Liver (tissue), 9 donors: Measurements from ENCODE around the gene CFTR. TPM values are rescaled to one million over a fixed set of nuclear protein-coding genes. Genes with fewer than 3 reads are reported as not detected.

Experiments
- DNase-seq: peaks from one replicate; pipeline ENCODE4 v3.0.0-alpha.2; 2017; ENCODE audit warnings: low spot score
- H3K27ac ChIP-seq, 2 donors: one replicate each; pipeline ENCODE4 v1.7.0; 2013; ENCODE audit warnings: inconsistent platforms in 2 of 2, low read length in 2 of 2, control low read depth in 1 of 2, low read depth in 1 of 2, mild to moderate bottlenecking in 1 of 2
- H3K27me3 ChIP-seq, 4 donors: one replicate each; pipeline versions ENCODE4 v1.6.1 to v1.7.0; 2013; ENCODE audit warnings: low read length in 3 of 4, inconsistent platforms in 1 of 4, mild to moderate bottlenecking in 1 of 4, moderate library complexity in 1 of 4; ENCODE audit not compliant: control insufficient read depth in 4 of 4, insufficient read depth in 4 of 4
- H3K36me3 ChIP-seq, 4 donors: one replicate each; pipeline versions ENCODE4 v1.6.1 to v1.7.0; 2013; ENCODE audit warnings: low read length in 3 of 4, mild to moderate bottlenecking in 3 of 4, low read depth in 1 of 4, moderate library complexity in 1 of 4; ENCODE audit not compliant: control insufficient read depth in 4 of 4, insufficient read depth in 3 of 4
- H3K4me1 ChIP-seq, 4 donors: one replicate each; pipeline versions ENCODE4 v1.6.1 to v1.7.0; 2013; ENCODE audit warnings: low read length in 3 of 4, mild to moderate bottlenecking in 3 of 4, moderate library complexity in 1 of 4; ENCODE audit not compliant: control insufficient read depth in 4 of 4, insufficient read depth in 4 of 4
- H3K4me3 ChIP-seq, 3 donors: one replicate each; pipeline versions ENCODE4 v1.6.1 to v1.7.0; 2013; ENCODE audit warnings: low read length in 3 of 3, control low read depth in 1 of 3, low read depth in 1 of 3, mild to moderate bottlenecking in 1 of 3
- H3K9ac ChIP-seq, 2 donors: one replicate each; pipeline ENCODE4 v1.7.0; 2013; ENCODE audit warnings: low read length in 2 of 2, mild to moderate bottlenecking in 2 of 2, moderate library complexity in 2 of 2, control low read depth in 1 of 2, low read depth in 1 of 2
- H3K9me3 ChIP-seq, 4 donors: one replicate each; pipeline versions ENCODE4 v1.6.1 to v1.7.0; 2013; ENCODE audit warnings: low read length in 3 of 4; ENCODE audit not compliant: control insufficient read depth in 4 of 4
- EGR1 ChIP-seq, 2 donors: IDR thresholded peaks; 2 replicates each; pipeline ENCODE4 v1.6.1; 2016 to 2018; ENCODE audit warnings: antibody characterized with exemption in 2 of 2, low read depth in 2 of 2
- FOXA1 ChIP-seq: IDR thresholded peaks from 2 replicates; pipeline ENCODE4 v1.6.1; 2016; ENCODE audit warnings: antibody characterized with exemption
- FOXA2 ChIP-seq: IDR thresholded peaks from 2 replicates; pipeline ENCODE4 v1.6.1; 2016; ENCODE audit warnings: antibody characterized with exemption
- GABPA ChIP-seq, 2 donors: IDR thresholded peaks in 1 of 2; conservative IDR thresholded peaks in 1 of 2; 2 replicates each; pipeline ENCODE4 v1.6.1; 2016; ENCODE audit warnings: antibody characterized with exemption in 2 of 2, mild to moderate bottlenecking in 1 of 2, moderate library complexity in 1 of 2
- HNF4A ChIP-seq, 2 donors: conservative IDR thresholded peaks; 2 replicates each; pipeline ENCODE4 v1.6.1; 2016; ENCODE audit warnings: antibody characterized with exemption in 2 of 2, mild to moderate bottlenecking in 2 of 2
- JUND ChIP-seq, 2 donors: IDR thresholded peaks; 2 replicates each; pipeline ENCODE4 v1.6.1; 2016; ENCODE audit warnings: antibody characterized with exemption in 2 of 2
- NR2F2 ChIP-seq: IDR thresholded peaks from 2 replicates; pipeline ENCODE4 v1.6.1; 2016; ENCODE audit warnings: antibody characterized with exemption
- RXRA ChIP-seq, 2 donors: IDR thresholded peaks; 2 replicates each; pipeline ENCODE4 v1.6.1; 2017 to 2018; ENCODE audit warnings: antibody characterized with exemption in 2 of 2, mild to moderate bottlenecking in 1 of 2
- YY1 ChIP-seq: IDR thresholded peaks from 2 replicates; pipeline ENCODE4 v1.6.1; 2016; ENCODE audit warnings: antibody characterized with exemption, mild to moderate bottlenecking
- WGBS: extraction: QIAGEN DNeasy Blood & Tissue Kit; methylation state at CpG from one replicate; pipeline ENCODE4 v1.1.7; 2013; 5-methylcytosine and 5-hydroxymethylcytosine counted together
- polyA plus RNA-seq, 2 donors: library from polyadenylated mRNA; stranded (reverse) in 1 of 2; unstranded in 1 of 2; fragments of 200-250 nt in 1 of 2; fragments of >200 nt in 1 of 2; fragmentation: Nextera tagmentation in 1 of 2; extraction: Ambion mirVana in 1 of 2; gene quantifications; one replicate each; pipeline versions ENCODE4 v1.2.1 to v1.2.3, GENCODE V29; 2013 to 2015
- total RNA-seq, 2 donors: library from RNA; depleted of rRNA; stranded (reverse); fragments of >200 nt; gene quantifications; one replicate each; pipeline ENCODE4 v1.2.3, GENCODE V29; 2014
- TF ChIP-seq, protein P1 (sequence below): IDR thresholded peaks from 2 replicates; pipeline ENCODE4 v1.6.1; 2016; ENCODE audit warnings: antibody characterized with exemption, mild to moderate bottlenecking
- TF ChIP-seq, protein P2 (sequence below): IDR thresholded peaks from 2 replicates; pipeline ENCODE4 v1.6.1; 2016; ENCODE audit warnings: antibody characterized with exemption
- TF ChIP-seq, protein P3 (sequence below): IDR thresholded peaks from 2 replicates; pipeline ENCODE4 v1.6.1; 2016; ENCODE audit warnings: antibody characterized with exemption
- TF ChIP-seq, protein P4 (sequence below): IDR thresholded peaks from 2 replicates; pipeline ENCODE4 v1.6.1; 2016; ENCODE audit warnings: antibody characterized with exemption
- TF ChIP-seq, protein P5 (sequence below): fragments of 150-350 bp; IDR thresholded peaks from 2 replicates; pipeline ENCODE4 v1.5.1; 2017; ENCODE audit warnings: improper control_type of control experiment, low read depth, low read length; ENCODE audit not compliant: missing input control
- donor health status: healthy.
- donor health status: healthy.
- donor health status: healthy.
- donor health status: healthy.
- donor health status: healthy.

The CFTR gene
- total and polyA plus RNA-seq, 4 donors: 0.75 to 10.5 (median 1.3) TPM

DNA sequence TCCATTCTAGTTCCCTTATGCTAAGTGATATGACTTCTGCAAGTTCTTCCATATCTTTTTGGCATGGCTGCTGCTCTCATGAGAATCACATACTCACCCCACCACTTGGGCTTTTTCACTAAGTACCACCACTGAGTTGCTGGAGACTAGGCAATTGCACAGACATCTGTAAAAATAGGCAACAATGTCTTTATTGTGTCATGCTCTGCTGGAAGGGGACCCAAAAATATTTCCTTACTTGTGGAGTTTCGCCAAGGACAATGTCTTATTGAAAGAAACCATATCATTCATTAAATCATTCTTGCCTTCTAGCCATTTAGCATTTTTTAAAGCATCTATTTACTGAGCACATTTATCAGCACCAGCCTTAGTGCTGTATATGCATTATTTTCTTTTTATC, 35.2 kb upstream of the CFTR start:
- DNase-seq: no peak
- no peaks in the 10 kb centered on the region for H3K27me3 ChIP-seq
- no peak overlapping the region for H3K4me3 ChIP-seq
- H3K27ac ChIP-seq: no peak overlapping the region
- no peaks in the 10 kb centered on the region for H3K4me1 ChIP-seq
- no peaks in the 10 kb centered on the region for H3K9me3 ChIP-seq
- TF ChIP-seq FOXA1 (no peak), RXRA (IDR thresholded peaks at IDR 0.05) (no peak), YY1 (no peak), EGR1 (IDR thresholded peaks at IDR 0.05; ENCODE audit: low read depth in 2 of 2) (no peak), NR2F2 (no peak)
- TF ChIP-seq, protein P1, sequence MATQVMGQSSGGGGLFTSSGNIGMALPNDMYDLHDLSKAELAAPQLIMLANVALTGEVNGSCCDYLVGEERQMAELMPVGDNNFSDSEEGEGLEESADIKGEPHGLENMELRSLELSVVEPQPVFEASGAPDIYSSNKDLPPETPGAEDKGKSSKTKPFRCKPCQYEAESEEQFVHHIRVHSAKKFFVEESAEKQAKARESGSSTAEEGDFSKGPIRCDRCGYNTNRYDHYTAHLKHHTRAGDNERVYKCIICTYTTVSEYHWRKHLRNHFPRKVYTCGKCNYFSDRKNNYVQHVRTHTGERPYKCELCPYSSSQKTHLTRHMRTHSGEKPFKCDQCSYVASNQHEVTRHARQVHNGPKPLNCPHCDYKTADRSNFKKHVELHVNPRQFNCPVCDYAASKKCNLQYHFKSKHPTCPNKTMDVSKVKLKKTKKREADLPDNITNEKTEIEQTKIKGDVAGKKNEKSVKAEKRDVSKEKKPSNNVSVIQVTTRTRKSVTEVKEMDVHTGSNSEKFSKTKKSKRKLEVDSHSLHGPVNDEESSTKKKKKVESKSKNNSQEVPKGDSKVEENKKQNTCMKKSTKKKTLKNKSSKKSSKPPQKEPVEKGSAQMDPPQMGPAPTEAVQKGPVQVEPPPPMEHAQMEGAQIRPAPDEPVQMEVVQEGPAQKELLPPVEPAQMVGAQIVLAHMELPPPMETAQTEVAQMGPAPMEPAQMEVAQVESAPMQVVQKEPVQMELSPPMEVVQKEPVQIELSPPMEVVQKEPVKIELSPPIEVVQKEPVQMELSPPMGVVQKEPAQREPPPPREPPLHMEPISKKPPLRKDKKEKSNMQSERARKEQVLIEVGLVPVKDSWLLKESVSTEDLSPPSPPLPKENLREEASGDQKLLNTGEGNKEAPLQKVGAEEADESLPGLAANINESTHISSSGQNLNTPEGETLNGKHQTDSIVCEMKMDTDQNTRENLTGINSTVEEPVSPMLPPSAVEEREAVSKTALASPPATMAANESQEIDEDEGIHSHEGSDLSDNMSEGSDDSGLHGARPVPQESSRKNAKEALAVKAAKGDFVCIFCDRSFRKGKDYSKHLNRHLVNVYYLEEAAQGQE: no peak
- TF ChIP-seq, protein P2, sequence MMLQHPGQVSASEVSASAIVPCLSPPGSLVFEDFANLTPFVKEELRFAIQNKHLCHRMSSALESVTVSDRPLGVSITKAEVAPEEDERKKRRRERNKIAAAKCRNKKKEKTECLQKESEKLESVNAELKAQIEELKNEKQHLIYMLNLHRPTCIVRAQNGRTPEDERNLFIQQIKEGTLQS: no peak
- H3K9ac ChIP-seq: no peak overlapping the region
- no peaks in the 10 kb centered on the region for H3K36me3 ChIP-seq
- WGBS: 84% methylated on average over 1 of the region's 1 CpG

DNA sequence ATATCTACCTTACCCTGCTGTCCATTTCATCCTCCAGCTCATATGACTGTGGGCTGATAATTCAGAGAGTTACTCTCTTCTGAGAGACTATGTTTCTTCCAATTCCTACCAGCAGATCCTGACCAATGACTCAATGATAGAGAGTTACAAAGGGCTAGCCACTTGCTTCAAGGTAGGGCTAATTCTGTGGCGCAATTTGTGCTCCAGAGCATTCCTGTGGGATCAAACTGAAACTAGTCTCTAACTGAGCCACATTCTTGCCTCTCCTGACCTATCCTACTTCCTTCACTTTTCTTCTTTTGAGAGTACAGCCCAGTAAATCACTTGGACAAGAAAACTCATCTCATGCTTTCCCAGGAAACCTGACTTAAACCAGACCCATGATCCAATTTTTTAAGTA, 34.6 kb upstream of the CFTR start:
- TF ChIP-seq, protein P1: no peak
- TF ChIP-seq RXRA (IDR thresholded peaks at IDR 0.05) (no peak), JUND (IDR thresholded peaks at IDR 0.05) (no peak), FOXA1 (no peak), HNF4A (conservative IDR thresholded peaks at IDR 0.05) (no peak), FOXA2 (no peak), GABPA (IDR thresholded peaks at IDR 0.05 in 1 of 2, conservative IDR thresholded peaks at IDR 0.05 in 1 of 2) (no peak)
- TF ChIP-seq, protein P2: no peak
- TF ChIP-seq, protein P3, sequence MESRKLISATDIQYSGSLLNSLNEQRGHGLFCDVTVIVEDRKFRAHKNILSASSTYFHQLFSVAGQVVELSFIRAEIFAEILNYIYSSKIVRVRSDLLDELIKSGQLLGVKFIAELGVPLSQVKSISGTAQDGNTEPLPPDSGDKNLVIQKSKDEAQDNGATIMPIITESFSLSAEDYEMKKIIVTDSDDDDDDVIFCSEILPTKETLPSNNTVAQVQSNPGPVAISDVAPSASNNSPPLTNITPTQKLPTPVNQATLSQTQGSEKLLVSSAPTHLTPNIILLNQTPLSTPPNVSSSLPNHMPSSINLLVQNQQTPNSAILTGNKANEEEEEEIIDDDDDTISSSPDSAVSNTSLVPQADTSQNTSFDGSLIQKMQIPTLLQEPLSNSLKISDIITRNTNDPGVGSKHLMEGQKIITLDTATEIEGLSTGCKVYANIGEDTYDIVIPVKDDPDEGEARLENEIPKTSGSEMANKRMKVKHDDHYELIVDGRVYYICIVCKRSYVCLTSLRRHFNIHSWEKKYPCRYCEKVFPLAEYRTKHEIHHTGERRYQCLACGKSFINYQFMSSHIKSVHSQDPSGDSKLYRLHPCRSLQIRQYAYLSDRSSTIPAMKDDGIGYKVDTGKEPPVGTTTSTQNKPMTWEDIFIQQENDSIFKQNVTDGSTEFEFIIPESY: no peak
- TF ChIP-seq, protein P4, sequence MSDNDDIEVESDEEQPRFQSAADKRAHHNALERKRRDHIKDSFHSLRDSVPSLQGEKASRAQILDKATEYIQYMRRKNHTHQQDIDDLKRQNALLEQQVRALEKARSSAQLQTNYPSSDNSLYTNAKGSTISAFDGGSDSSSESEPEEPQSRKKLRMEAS: no peak
- TF ChIP-seq, protein P5, sequence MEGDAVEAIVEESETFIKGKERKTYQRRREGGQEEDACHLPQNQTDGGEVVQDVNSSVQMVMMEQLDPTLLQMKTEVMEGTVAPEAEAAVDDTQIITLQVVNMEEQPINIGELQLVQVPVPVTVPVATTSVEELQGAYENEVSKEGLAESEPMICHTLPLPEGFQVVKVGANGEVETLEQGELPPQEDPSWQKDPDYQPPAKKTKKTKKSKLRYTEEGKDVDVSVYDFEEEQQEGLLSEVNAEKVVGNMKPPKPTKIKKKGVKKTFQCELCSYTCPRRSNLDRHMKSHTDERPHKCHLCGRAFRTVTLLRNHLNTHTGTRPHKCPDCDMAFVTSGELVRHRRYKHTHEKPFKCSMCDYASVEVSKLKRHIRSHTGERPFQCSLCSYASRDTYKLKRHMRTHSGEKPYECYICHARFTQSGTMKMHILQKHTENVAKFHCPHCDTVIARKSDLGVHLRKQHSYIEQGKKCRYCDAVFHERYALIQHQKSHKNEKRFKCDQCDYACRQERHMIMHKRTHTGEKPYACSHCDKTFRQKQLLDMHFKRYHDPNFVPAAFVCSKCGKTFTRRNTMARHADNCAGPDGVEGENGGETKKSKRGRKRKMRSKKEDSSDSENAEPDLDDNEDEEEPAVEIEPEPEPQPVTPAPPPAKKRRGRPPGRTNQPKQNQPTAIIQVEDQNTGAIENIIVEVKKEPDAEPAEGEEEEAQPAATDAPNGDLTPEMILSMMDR: no peak
- H3K36me3 ChIP-seq: no peaks in the 10 kb centered on the region
- H3K4me3 ChIP-seq: no peak overlapping the region
- DNase-seq: no peak
- 91% methylated on average over 1 of the region's 1 CpG for WGBS
- no peaks in the 10 kb centered on the region for H3K9me3 ChIP-seq
- H3K4me1 ChIP-seq: no peaks in the 10 kb centered on the region
- H3K27me3 ChIP-seq: no peaks in the 10 kb centered on the region
- H3K9ac ChIP-seq: no peak overlapping the region
- no peak overlapping the region for H3K27ac ChIP-seq
